Measurements from ENCODE around the gene DDB1.

DDB1 gene

DNA sequence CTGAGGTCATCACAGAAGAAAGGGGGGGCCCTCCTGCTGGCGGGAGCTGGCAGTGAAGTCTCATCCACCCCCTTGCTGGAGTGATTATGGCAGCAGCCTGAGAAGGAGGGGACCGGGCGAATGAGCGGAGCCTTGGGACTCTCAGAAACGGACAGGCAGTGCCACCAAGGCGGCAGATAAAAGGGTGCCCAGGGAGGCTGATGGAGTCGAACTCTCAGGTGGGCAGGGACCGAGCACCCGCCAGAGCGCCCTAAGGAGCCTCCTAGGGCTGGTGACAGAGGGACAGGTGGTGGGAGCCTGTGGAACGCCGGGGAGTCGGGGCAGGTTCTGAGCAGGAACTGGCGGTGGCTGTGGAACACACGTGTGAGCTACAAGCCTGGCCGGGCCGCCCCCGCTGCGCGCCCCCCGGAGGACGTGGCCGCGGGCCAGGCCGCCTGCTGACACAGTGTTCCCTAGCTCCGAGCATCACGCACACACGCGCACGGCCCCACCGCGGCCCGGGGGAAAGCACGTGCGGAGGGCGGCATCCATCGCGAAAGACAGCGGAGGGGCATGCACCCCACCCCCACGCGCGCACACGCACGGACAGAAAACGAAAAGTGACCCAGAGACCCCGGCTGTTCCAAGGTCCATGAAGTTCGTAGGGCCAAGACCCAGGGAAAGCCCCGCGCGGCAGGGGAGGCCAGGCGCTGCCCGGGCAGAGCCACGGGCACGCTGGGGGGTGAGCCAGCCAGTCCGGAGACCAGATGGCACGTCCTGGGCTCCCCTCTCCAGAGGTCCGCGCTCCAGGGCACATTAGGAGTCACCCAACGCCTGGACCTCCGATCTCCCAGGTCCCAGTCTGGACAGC, 38.8 kb downstream of the DDB1 start:
- no peak for FAIRE-seq

DNA sequence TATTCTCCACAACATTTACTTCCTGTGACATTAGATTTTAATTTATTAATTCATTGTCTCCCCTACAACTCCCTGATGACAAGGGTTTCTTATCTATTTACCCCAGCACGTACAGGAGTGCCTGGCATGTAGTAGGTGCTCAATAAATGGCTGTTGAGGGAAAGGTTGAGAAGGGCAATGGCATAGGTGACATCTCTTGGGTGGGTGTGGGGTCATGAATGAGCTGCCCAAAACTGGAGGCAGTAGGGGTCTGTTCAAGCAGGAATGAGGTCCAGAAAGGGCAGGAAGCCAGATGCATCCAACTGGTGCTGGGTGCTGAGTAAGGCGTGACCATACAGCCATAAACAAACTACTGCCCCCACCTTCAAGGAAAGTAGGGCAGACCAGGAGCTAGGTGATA, 40.5 kb downstream of the DDB1 start:
- FAIRE-seq = no peak

- FAIRE-seq = no peak
Measured at GRCh38 chr11:61290905-61291690, 41.8 kb downstream of the DDB1 start.

- FAIRE-seq = no peak
Measured at GRCh38 chr11:61287338-61287977, 45.4 kb downstream of the DDB1 start.

- no peak for FAIRE-seq
Measured at GRCh38 chr11:61283613-61284012, 49.3 kb downstream of the DDB1 start.

- no peak for FAIRE-seq
Measured at GRCh38 chr11:61281581-61282250, 51.2 kb downstream of the DDB1 start.

- FAIRE-seq = no peak
Measured at GRCh38 chr11:61280883-61281580, 51.9 kb downstream of the DDB1 start.

GRCh38 chr11:61279934-61280659, 52.8 kb downstream of the DDB1 start:
- FAIRE-seq = no peak

GRCh38 chr11:61278001-61278470, 54.9 kb downstream of the DDB1 start:
- no peak for FAIRE-seq

GRCh38 chr11:61277186-61278000, 55.5 kb downstream of the DDB1 start:
- no peak for FAIRE-seq

DNA sequence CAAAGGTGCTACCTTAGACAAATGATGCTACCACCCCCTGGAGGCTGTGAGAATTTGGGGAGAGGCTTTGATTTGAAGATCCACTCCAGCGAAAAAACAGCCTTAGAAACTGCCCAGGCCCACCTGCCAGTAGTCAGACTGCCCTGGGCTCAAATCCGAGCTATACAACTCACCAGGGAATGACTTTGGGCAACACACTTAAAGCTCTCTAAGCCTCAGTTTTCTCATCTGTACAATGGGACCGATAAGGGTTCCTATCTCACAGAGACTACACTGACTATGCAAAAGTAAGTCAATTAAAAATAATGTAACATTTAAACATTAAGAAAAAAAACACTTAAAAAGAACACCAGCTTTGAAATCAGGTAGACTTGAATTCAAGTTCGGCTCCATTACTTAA, 57.7 kb downstream of the DDB1 start:
- no peak for FAIRE-seq

DNA sequence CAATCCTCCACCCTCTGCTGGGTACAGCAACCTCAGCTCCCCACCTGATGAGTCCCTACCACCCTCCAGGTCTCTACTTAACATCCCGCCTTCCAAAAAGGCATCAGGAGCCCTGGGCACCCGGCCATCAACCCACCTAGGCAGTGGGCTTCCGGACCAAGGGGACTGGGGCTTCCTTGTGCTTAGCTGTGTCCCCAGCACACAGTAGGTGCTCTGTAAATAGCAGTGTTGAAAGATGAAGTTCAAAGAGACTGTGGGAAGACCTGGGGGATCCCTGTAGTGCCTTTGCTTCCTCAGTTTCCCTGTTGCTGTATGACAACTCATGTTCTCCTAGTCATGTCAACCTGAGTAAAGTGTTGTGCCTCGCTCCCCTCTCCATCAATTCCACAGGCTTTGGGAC, 58.8 kb downstream of the DDB1 start:
- FAIRE-seq = no peak

GRCh38 chr11:61273178-61274078, 59.5 kb downstream of the DDB1 start:
- no peak for FAIRE-seq

DNA sequence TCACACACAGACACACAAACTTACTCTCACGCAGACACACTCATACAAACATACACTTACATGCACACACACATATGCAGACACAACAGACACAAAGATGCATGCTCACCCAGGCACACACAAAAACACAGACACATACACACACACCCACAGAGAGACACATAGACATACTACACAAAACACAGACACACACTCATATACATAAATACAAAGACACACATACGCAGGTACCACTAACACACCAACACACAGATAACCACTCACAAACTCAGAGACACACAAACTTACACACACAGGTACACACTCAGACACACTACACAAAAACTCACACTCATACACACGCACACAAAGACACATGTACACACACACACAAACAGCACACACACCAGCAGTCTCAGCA, 60.2 kb downstream of the DDB1 start:
- no peak for FAIRE-seq

- no peak for FAIRE-seq
Measured at GRCh38 chr11:61270354-61271076, 62.4 kb downstream of the DDB1 start.

DNA sequence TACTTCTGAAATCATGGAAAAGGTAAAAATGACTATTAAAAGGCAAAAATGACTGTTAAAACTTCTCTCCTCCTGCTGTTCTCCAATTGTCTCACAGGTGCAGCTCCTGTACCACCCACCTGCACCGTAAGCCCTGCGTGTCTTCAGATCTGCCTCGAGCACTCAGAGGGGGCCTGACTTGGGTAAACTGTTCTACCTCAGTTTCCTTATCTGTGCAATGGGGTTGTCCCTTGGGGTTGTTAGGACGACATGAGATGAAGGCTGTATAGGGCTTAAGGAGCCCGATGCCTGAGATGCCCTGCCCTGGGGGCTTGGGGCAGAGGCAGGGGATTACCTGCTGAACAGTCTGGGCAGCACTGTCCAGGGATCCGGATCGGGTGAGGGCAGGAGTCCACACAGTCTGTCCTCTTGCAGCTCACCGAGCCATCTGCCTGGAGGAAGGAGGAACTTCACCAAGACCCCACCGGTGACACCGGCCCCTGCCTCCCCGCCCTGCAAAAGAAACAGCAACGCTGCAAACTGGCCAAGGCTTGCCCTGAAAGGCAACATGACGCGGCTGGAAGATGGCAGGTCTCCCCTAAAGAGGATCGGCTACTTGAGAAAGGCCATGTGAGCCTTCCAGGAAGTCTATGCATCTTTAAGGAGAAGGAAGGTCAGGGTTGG, 64.2 kb downstream of the DDB1 start:
- FAIRE-seq = no peak

GRCh38 chr11:61267437-61267841, 65.5 kb downstream of the DDB1 start:
- no peak for FAIRE-seq

GRCh38 chr11:61266602-61267001, 66.3 kb downstream of the DDB1 start:
- FAIRE-seq = no peak
